NOMO-1 treated with dmso at 0.1 percent for 144 hours (cell line): ENCODE measurements around the gene FOXA1.

ENCODE experiments used
- DNase-seq: peaks from one replicate; lab custom pipeline; 2025; ENCODE audit not compliant: unreplicated experiment; lab: John Stamatoyannopoulos, UW

FOXA1 gene

DNA sequence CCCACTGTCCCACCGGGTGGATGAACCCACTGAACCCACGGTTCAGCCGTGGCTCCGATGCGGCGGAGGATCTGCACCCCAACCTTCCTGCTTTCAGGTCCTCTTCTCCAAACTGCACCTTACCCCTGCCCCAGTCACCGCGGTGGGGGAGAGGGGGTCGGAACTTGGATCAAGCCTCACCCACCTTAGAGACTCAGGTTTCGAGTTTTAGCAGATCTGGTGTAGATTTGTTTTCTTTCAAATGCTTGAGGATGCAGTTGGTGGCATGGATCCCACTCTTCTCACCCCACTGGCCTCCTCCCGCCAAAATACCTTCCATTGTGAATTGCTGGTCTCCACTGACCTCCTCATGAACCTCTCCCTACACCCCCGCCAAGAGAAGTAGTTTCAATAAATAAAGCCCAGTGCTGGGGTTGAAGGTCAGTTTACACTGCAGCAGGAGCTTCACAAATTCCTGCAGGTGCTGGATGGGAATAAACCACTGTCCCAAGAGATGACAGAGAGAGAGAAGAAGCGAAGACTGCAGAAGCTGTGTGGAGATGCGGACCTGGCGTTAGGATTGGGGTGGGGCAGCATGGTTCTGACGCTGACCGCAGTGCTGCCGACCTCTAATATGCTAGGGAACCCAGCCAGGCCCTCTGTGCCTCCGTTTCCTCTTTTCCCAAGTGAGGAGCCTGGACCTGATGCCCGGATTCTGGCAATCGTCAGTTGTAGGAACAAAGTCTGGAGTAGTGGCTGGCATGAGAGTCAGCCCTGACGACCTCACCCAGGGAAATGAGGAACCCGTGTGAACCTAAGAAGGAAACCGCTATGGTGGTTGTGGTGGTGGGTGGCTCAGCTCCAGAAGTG, 7.8 kb upstream of the FOXA1 start:
- no peak for DNase-seq

DNA sequence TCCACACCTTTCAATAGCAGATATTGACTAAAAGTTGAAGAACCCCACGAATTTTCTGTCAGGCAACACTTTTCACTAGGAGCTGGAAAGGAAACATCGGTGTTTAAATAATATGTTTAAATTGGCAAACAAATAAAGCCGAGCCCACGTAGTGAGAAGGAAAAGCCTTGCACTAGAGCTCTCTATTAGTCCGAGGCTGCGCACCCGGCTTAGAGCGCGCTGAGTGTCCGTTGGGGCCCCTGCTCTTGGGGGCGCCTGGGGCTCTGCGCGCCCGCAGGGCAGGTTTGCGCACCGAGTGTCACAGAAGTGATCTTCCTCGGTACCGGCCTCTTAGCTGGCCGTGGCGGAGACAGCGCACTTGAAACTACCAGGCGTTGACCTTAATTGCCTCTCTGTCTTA, 6.8 kb upstream of the FOXA1 start:
- no peak for DNase-seq

DNA sequence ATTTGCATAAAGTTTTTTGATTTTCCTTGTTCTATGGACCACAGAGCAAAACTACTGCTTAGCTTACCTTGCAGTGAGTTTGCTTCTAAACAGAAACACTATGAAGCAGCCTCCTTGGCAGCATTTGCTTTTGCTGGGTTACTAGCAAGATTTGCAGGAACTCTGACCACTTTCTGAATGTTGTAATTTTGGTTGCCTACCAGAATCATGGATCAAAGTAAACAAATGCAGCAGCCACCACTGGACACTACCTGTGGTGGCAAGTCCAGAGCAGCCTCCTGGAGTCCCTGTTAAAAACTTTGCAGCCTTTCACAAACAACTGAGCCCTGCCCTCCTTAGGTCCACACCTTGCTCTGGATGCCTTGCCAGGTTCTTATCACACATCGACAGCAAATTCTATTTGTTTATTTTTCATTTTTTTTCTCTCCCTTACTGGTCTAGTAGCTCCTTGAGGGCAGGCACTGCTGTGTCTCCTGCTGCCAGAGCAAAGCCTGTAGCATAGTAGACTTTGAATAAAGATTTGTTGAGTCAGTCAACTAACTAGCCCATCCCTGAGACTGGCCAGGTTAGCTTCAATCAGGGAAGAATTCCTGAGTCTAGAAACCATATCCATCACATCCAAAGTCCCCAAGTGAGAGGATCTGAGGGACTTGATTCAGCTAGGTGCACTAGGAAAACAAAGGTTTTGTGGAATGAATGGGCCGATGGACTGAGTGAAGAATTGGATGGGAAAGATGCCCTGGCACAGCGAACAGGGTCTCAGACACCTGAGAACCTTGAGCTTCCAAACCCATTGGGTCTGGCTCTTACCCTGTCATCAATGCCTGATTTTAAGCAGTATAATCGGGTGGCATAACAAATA, 6.1 kb upstream of the FOXA1 start:
- no peak for DNase-seq

DNA sequence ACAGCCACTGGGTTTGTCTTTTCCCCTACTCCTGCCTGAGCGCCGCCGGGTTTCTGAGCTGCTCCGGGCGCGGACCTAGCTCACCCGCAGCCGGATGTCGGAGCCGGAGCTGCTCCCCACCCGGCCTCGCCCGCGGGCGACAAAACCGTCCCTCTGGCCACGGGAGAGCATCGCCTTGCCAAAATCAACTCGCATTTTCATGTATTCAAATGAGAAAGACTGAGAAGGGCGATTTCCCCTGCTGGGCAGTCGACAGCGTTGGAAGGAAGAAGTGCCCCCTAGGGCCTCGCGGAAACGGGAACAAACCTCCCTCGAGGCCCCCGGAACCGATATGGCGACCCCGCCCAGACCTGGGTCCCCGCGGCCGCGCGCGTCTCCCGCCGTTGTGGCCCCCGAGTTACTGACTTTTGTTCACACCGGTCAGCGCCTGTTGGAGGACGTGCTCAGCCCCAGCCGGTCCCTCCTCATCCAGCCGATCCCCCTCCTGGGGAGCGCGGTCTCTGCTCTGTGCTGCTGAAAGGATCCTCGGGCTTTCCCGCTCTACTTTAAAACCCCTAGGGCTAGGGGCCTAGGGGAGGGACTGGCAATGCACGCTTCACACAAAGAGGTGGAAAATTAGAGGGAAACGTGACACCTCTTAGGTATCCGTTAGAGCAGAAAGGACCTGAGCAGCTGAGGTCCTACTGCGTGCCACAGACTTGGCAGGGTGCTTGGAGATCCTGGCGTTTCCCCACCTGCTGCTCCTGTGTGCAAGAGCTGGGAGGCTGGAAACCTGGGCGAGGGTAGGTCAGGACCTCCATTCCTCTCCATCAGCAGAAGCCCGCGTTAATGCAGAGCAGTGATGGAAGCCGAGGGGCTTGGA, 4.7 kb upstream of the FOXA1 start:
- no peak for DNase-seq

DNA sequence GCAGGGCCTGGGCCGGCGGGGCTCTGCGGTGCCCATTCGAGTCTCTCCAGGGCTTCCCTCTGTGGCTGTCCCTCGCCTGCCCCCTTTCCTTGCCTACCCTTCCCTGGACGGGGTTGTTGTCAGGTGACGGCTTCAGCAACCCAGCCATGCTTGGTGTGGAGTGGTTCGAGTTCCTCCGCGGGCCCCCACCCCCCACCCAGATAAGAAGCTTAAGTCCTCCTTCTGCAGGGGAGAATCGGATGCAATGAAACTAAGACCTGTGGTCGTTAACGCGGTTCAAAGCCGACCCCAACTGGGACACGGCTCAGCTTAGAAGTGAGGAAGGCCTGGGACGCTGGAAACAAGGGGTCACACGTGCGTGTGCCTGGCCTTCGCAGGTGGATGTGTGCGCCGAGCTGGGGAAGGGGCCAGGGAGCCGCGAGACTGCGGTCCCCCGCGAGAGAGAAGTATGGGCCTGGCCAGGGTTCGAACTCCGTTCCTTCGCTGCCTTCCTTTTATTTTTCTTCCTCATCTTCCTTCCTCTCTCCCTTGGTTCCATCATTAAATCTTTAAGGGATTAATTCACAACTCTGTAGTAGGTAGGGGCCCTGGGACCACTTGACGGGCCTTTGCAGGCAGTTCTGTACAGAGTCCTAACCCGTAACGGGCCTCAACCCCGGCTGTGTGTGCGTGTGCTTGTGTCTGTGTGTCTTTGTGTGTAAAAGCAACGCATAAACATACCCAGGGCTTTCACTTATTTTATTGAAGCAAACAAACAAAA, 3.9 kb upstream of the FOXA1 start:
- no peak for DNase-seq

DNA sequence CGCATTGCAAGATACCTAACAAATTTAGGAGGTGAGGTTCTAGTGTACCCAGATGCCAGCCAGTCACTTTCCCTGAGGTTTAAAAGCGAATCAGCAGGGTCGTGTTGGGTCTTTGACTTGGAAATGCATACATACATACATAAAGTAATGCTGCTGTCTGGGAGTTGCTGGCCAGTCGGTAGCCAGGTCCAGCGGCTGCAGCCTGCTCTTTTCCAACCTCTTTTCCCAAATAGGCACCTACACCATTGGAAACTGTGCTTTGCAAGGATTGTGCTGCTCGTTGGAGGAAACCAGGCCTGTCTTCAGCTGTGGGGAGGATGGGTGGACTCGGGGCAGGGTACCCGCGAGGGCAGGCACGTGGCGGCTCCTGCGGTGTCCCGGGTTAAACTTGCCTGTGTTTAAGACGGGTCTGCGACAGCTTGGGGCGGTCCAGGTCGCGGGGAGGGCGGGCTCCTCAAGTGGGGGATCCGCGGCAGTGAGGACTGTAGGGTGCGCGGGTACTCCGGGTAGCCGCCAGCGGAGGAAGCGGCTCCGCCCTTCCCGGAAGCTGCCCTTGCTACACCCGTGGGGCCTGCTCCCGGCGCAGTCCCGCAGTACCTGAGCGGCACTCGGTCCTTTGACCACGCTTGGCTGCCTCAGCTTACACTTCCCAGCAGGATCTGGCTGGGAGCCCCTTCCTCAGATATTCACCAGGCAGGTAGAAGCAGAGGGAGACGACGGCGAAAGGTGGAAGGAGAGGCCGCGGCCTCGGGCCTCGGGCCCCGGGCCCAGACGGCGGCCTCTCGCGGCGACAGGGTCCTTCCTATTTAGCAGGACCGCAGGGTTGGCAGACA, 3.1 kb upstream of the FOXA1 start:
- no peak for DNase-seq

DNA sequence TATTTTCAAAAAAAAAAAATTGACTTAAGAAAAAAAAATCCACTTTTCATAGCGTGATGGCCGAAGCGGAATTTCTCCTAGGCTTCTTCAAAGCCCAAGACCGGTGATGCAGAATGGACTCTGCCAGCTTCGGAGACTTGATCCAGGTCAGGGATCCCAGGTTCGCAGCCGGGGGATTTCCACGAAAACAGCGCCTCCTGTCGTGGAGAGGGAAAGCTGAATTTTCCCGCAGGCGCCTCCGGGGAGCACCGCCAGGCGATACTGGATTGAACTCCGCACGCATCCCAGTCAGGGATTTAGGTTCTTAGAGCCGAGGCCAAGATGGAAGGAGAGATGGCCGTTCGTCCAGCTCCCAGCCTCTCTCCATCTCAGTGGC, 2.5 kb upstream of the FOXA1 start:
- DNase-seq = no peak

DNA sequence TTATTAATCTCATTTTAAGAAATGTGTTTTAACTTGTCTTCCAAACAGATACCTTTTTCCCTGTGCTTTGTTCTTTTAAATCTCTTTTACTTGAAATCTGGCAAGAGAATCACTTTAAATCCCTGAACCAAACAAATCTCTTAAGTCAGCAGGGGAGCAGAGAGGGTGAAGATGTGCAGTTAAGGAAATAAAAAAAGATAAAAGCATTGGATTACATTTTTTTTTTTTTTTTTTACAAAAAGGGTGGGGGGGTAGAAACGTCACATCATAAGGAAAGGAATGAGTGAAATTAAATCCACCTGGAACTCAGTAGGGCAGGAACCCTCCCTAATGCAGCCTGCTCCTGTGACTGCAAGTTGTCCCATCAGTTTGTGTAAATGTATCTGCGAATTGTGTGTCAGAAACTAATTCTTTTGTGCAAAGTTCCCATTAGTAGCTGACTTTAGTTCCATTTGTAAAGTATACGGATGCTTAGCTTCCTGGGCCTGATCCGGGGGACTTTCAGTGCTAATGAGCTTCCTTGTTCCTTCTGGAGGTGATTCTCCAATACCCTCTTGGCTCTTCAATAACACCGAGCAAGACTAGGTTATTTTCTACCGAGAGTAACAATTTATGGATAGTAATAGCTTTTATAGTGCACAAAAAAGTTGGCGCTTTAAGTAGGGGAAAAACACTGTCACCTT, 1.9 kb upstream of the FOXA1 start:
- no peak for DNase-seq

DNA sequence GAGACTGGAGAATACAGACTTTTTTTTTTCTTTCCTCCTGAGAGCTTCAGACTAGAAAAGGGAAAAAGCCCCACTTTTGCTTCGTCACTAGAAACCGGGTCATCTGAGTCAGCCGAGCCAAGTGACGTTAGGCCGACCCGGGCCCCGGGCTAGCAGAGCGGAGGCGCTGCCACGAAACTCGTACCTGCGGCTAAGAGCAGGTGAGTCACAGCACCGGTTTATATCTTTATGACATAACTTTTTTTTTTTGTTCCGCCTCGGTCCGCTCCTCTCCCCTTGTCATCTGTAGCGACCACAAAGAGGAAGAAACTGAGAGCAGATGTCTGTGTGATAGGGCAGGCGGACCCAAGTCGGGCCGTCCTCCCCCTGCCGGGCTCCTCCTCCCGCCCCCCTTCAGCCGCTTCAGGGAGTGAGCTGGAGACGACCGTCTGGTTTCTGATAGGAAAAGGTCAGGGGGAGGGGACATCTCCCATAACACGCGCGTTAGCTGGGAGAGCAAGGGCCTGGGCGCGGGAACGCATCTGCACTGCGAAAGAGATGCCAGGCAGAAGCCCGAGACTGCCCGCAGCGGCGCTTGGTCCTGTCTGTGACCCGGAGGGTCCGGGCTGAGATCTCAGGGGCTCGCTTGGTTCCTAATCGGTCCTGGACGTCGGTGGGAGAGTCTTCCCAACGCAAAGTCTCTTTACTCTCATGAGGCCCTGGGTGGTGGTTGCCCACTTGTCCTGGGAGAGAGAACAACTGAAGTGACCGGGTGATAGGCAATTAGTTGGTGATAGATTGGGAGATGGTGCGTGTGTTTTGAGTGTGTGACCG, 966 bp upstream of the FOXA1 start:
- peak; percentile 56 for DNase-seq

DNA sequence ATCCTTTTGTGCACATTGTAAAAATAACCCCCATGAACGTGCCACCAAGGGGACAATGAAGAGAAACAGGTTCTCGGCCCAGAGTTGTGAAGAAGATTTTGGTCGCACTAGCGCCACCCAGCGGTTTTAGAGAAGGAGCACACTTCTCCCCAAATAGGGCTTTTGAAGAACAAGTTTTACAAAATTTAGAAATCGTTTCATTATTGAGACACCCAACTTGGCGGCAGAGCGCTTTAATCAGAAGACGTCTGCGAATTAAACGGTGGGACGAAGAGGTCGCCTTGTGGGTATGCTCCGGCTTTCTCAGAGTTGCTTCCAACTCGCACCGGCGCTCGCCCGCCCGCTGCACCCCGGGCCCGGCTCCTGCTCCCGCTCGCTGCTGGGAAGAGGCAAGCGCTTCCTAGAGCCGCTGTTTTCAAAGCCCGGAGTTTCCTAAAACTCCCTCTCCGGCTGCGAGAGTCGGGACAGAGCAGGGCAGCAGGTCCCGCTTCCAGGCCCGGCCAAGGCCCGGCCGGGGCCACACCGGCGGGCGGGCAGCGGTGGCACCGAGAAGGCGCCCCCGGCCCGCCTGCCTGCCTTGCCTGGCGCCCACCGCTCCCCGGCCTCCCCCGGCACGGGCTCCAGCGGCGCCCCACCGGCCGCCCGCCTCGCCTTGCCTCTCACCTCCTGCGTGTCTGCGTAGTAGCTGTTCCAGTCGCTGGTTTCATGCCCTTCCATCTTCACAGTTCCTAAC, 645 bp downstream of the FOXA1 start:
- peak; percentile 53 for DNase-seq

DNA sequence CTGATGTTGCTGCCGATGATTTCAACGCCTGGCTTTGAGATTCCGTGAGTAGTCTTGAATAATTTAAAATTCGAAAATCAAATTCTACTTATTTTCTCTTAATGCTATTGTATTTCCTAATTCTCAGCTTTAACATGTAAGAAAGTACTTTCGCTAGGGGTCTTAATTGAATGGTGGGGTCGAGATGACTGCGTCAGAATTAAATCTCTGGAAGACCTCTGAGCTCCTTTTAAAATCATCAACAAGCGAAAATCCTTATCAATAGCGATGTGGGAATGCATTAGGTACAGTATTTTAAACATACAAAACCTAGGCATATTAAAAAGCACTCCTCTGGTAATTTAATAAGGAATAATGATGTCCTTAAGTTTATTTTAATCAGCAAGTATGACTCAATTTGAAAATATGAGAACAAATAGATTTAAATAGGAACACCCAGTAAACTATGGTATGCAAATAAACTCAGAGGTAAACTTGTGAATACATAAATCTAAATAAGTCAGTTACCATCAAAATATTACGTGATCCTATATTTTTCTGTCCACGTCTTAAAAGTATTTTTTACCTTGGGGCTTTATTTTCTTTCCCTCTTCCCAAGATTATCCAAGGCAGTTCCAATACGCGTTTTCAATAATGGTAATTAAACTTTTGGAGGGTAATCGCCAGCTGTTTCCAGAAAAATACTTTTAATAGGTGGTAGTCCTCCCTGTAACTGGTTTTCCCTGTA, 1.4 kb downstream of the FOXA1 start:
- DNase-seq = no peak

DNA sequence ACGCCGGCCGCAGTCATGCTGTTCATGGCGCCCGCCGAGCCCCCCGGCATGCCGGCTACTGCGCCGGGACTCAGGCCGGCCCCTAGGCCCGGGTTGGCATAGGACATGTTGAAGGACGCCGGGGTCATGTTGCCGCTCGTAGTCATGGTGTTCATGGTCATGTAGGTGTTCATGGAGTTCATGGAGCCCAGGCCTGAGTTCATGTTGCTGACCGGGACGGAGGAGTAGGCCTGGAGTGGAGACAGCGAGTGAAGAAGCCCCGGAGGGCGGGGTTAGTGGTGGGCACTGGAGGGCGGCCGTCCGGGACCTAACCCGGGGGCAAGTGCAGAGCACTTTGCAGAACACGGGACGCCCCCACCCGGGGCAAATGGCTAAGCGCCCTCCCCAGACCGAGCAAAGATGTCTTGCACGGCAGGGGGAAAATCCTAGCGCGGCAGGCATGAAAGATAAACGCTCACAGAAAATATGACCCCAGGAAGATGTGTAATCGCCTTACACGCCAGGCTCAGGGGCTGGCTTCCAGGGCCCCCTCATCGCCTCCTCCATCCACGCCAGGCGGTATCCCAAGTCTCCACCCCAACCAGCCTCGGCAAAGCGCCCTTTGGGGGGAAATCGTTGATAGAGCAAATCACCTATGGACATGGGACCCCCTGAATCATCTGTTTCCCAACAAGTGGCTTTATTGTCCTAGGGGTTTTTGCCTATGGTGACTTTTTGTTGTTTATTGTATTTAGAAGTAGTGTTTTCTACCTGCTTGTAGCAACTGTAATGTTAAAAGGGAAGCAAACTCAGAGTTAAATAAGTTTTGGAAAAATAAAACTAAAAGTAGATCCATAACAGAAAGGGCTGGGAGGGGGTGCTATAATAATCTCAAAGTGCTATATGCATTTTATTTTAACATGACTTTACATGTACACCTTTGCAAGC, 2.3 kb downstream of the FOXA1 start:
- no peak for DNase-seq

DNA sequence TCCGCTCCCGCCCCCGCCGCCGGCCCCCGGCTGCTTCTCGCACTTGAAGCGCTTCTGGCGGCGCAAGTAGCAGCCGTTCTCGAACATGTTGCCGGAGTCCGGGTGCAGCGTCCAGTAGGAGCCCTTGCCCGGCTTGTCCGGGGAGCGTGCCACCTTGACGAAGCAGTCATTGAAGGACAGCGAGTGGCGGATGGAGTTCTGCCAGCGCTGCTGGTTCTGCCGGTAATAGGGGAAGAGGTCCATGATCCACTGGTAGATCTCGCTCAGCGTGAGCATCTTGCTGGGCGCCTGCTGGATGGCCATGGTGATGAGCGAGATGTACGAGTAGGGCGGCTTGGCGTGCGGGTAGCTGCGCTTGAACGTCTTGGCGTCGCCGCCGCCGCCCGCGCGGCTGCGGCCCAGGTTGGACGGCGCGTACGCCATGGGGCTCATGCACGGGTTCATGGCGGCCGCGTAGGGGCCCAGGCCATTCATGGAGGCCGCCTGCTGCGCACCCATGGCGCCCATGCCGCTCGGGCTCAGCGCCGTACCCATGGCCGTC, 3.0 kb downstream of the FOXA1 start:
- no peak for DNase-seq

DNA sequence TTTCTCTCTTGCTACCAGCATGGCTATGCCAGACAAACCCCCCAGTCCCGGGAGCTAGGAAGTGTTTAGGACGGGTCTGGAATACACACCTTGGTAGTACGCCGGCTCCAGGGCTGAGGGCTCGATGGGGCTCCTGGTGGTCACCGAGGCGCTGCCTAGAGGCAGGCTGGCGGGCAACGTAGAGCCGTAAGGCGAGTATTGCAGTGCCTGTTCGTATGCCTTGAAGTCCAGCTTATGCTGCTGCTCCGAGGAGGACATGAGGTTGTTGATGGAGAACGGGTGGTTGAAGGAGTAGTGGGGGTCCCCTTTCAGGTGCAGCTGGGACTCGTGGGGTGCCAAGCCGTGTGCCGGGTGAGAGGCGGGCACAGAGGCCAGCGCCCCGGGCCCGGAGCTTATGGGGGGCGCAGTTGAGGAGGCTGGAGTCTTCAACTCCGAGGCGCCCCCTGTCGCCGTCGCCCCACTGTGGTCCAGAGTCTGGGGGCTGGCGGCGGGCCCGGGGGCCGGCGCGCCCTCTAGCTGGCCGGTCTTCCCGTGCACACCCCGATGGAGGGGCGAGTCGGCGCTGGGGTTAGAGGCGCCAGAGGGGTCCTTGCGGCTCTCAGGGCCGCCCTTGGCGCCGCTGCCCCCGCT, 3.6 kb downstream of the FOXA1 start:
- no peak for DNase-seq

DNA sequence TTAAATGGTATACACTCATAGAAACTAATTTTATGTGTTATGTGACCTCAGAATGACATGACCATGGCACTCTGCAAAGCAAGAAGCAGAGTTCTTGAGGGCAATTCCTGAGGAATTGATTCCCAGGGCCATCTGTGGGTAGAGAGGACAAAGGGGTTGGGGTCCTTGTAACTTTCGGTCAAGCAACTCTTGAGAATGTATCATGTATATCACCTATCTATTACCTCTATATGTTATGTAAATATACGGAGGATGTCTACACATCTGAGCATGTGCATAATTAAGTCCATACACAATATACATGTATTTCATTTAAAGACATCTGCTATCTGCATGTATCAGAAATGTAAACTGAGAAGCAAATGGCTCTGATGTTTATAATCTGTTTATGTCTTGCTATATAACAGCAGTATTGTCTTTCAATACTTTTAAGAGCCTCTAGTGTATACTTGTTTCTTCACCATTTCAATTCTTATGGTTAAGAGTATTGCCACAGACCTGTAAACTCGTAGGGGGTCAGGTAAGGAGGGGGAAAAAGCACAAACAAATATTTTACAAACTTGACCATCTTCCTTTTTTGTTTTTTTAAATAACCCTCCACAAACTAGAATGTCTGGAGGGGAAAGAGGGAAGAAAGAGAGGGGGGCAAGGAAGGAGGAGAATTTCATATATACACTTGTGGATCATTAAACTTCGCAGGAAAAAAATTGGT, 4.5 kb downstream of the FOXA1 start:
- no peak for DNase-seq
